Measurements from ENCODE around the gene TEX264.

TEX264 gene

GRCh38 chr3:51718547-51719409 is 47.7 kb downstream of the TEX264 start:
- ATAC-seq = peak; percentile 98
- TF ChIP-seq SNAI2 (CRISPR knock-in tag; IDR thresholded peaks at IDR 0.05) = no peak

GRCh38 chr3:51719410-51720025 is 48.5 kb downstream of the TEX264 start:
- no peak for TF ChIP-seq TOX (CRISPR knock-in tag; IDR thresholded peaks at IDR 0.05; ENCODE audit: borderline replicate concordance)
- TF ChIP-seq OSR1 (CRISPR knock-in tag; IDR thresholded peaks at IDR 0.05) = no peak
- TF ChIP-seq PATZ1 (CRISPR knock-in tag; IDR thresholded peaks at IDR 0.05; ENCODE audit: borderline replicate concordance) = no peak
- no peak; the same call in 2 of the 3 replicates for ATAC-seq

- no peak for TF ChIP-seq ZNF8 (CRISPR knock-in tag; IDR thresholded peaks at IDR 0.05)
- TF ChIP-seq BACH2 (CRISPR knock-in tag; IDR thresholded peaks at IDR 0.05; ENCODE audit: borderline replicate concordance) = no peak
- no peak for TF ChIP-seq GLIS3 (CRISPR knock-in tag; IDR thresholded peaks at IDR 0.05)
- no peak for TF ChIP-seq ZNF565 (CRISPR knock-in tag; conservative IDR thresholded peaks at IDR 0.05; ENCODE audit: low read depth)
- no peak for TF ChIP-seq RARB (CRISPR knock-in tag; IDR thresholded peaks at IDR 0.05)
- TF ChIP-seq POU6F1 (CRISPR knock-in tag; IDR thresholded peaks at IDR 0.05; ENCODE audit: borderline replicate concordance, low read depth) = no peak
- no peak for TF ChIP-seq ARNTL (CRISPR knock-in tag; IDR thresholded peaks at IDR 0.05; ENCODE audit: borderline replicate concordance, low read depth)
- TF ChIP-seq CSRNP3 (CRISPR knock-in tag; IDR thresholded peaks at IDR 0.05) = no peak
- TF ChIP-seq ZFP30 (CRISPR knock-in tag; IDR thresholded peaks at IDR 0.05) = no peak
- TF ChIP-seq OSR1 (CRISPR knock-in tag; IDR thresholded peaks at IDR 0.05) = no peak
- TF ChIP-seq ESRRG (CRISPR knock-in tag; IDR thresholded peaks at IDR 0.05) = no peak
- TF ChIP-seq ISL1 (CRISPR knock-in tag; IDR thresholded peaks at IDR 0.05) = no peak
- TF ChIP-seq ZC3H10 (CRISPR knock-in tag; IDR thresholded peaks at IDR 0.05) = no peak
- TF ChIP-seq SNAI2 (CRISPR knock-in tag; IDR thresholded peaks at IDR 0.05) = no peak
- no peak for TF ChIP-seq CSDC2 (CRISPR knock-in tag; IDR thresholded peaks at IDR 0.05)
- ATAC-seq = no peak
Observed at GRCh38 chr3:51720292-51721061, 49.4 kb downstream of the TEX264 start.

DNA sequence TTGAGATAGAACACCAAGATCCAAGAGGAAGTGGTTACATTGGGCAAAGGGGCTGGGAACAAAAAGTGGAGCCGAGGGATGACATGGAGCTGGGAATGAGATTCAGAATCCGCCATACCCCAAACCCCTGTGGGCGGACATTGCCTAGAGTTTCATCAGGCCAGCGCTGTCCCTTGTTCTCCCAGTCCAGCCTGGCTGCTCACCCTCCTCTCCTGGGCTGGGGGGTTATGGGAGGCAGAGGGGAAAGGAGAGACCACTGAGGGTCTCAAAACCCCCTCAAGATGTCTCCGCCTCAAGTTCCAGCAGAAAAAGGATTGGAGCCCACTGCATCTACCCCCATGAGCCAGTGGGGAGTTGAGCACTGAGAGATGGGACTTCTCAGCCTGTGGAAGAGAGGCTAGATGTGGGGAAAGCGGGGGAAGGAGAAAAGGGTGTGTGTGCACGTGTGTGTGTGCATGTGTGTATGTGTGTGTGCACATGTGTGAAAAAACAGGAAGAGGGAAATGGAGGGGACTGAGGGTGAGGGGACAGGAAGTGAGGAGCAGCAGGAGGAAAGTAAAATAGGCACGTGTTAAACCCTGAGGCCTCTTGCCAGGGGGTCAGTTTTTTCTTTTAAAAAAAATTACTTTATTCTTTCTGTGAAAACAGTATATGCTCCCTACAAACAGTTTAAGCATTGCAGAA is 50.2 kb downstream of the TEX264 start:
- no peak for TF ChIP-seq RARB (CRISPR knock-in tag; IDR thresholded peaks at IDR 0.05)
- TF ChIP-seq ZC3H10 (CRISPR knock-in tag; IDR thresholded peaks at IDR 0.05) = no peak
- no peak for TF ChIP-seq ESRRG (CRISPR knock-in tag; IDR thresholded peaks at IDR 0.05)
- TF ChIP-seq ZFP30 (CRISPR knock-in tag; IDR thresholded peaks at IDR 0.05) = no peak
- TF ChIP-seq BACH2 (CRISPR knock-in tag; IDR thresholded peaks at IDR 0.05; ENCODE audit: borderline replicate concordance) = no peak
- no peak for ATAC-seq

GRCh38 chr3:51722362-51722761 is 51.3 kb downstream of the TEX264 start:
- no peak for ATAC-seq
- TF ChIP-seq ZC3H10 (CRISPR knock-in tag; IDR thresholded peaks at IDR 0.05) (no peak), ZNF70 (CRISPR knock-in tag; IDR thresholded peaks at IDR 0.05) (no peak), PATZ1 (CRISPR knock-in tag; IDR thresholded peaks at IDR 0.05; ENCODE audit: borderline replicate concordance) (no peak), RARB (CRISPR knock-in tag; IDR thresholded peaks at IDR 0.05) (no peak), ZFP30 (CRISPR knock-in tag; IDR thresholded peaks at IDR 0.05) (no peak), GLIS3 (CRISPR knock-in tag; IDR thresholded peaks at IDR 0.05) (no peak), PPARA (CRISPR knock-in tag; IDR thresholded peaks at IDR 0.05; ENCODE audit: borderline replicate concordance) (no peak), ESRRG (CRISPR knock-in tag; IDR thresholded peaks at IDR 0.05) (no peak), TSHZ2 (CRISPR knock-in tag; IDR thresholded peaks at IDR 0.05) (no peak)

Measured in SK-N-SH treated with all-trans-retinoic acid at 6 μM for 48 hours (cell line).